ENCODE measurements around the gene CNTN4.

DNA sequence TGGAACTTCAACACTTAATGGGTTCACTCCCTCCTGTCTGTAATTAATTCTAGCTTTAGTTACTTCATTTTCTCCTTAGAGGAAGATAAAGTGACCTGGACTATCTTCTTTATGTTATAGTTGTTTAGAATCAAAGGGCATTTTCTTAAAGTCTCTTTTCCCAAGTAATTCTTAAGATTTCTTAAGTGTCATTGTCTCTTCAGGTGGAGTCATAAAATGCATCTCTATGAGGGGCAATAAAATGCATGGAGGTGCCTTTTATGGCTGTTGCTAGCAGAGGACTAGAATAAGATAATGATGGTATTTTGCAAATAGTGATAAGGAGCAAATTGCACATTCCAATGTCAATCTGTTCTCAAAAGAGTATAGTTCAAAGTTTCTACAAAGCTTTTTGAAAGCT, 34.5 kb downstream of the CNTN4 start:
- no peak for TF ChIP-seq POLR2A (IDR thresholded peaks at IDR 0.05)
- TF ChIP-seq, protein P1, sequence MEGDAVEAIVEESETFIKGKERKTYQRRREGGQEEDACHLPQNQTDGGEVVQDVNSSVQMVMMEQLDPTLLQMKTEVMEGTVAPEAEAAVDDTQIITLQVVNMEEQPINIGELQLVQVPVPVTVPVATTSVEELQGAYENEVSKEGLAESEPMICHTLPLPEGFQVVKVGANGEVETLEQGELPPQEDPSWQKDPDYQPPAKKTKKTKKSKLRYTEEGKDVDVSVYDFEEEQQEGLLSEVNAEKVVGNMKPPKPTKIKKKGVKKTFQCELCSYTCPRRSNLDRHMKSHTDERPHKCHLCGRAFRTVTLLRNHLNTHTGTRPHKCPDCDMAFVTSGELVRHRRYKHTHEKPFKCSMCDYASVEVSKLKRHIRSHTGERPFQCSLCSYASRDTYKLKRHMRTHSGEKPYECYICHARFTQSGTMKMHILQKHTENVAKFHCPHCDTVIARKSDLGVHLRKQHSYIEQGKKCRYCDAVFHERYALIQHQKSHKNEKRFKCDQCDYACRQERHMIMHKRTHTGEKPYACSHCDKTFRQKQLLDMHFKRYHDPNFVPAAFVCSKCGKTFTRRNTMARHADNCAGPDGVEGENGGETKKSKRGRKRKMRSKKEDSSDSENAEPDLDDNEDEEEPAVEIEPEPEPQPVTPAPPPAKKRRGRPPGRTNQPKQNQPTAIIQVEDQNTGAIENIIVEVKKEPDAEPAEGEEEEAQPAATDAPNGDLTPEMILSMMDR (IDR thresholded peaks at IDR 0.05) = no peak
